CD4-positive, alpha-beta memory T cell (primary cell): Measurements from ENCODE around the gene CDKN1C. TPM values are rescaled to one million over a fixed set of nuclear protein-coding genes. Genes with fewer than 3 reads are reported as not detected.

Experiments used
- CTCF ChIA-PET: fragments of 350-600 bp; sonication (Branson Sonifier 250); formaldehyde crosslinking; loops from one replicate; lab custom pipeline; 2021; ENCODE audit warnings: inconsistent platforms; ENCODE audit not compliant: partially characterized antibody; lab: Charles Lee
- POLR2A ChIA-PET: fragments of 350-600 bp; sonication (Branson Sonifier 250); formaldehyde crosslinking; loops from one replicate; lab custom pipeline; 2021; ENCODE audit not compliant: partially characterized antibody; lab: Charles Lee
- DNase-seq, 5 donors: peaks; one replicate each; pipeline versions ENCODE4 v3.0.0 to v3.0.0-alpha.2; 2020 to 2022; ENCODE audit warnings: mixed read lengths in 1 of 5
- H3K27ac ChIP-seq: one replicate; pipeline ENCODE4 v1.7.0; 2013; ENCODE audit warnings: low read depth, low read length
- H3K27me3 ChIP-seq: 2 replicates; pipeline ENCODE4 v1.7.0; 2013; ENCODE audit warnings: mild to moderate bottlenecking, low read length, moderate library complexity; ENCODE audit not compliant: insufficient read depth
- H3K36me3 ChIP-seq: 2 replicates; pipeline ENCODE4 v1.7.0; 2013; ENCODE audit warnings: mild to moderate bottlenecking, low read length, moderate library complexity; ENCODE audit not compliant: insufficient read depth
- H3K4me1 ChIP-seq: 2 replicates; pipeline ENCODE4 v1.7.0; 2013; ENCODE audit warnings: mild to moderate bottlenecking, low read length, moderate library complexity; ENCODE audit not compliant: insufficient read depth
- H3K4me3 ChIP-seq, 2 donors: one replicate each; pipeline ENCODE4 v1.7.0; 2013; ENCODE audit warnings: low read length in 2 of 2, mild to moderate bottlenecking in 1 of 2
- H3K9me3 ChIP-seq, 2 donors: one replicate each; pipeline ENCODE4 v1.7.0; 2013; ENCODE audit warnings: low read length in 2 of 2, control low read depth in 1 of 2; ENCODE audit not compliant: control insufficient read depth in 1 of 2
- H3K27ac Mint-ChIP-seq, 7 donors: one replicate each; pipeline ENCODE4 v1.8.0; 2020 to 2021; ENCODE audit warnings: mixed read lengths in 7 of 7, mild to moderate bottlenecking in 6 of 7, inconsistent platforms in 3 of 7, moderate library complexity in 3 of 7
- H3K27me3 Mint-ChIP-seq, 2 donors: one replicate each; pipeline ENCODE4 v1.8.0; 2020 to 2021; ENCODE audit warnings: mixed read lengths in 2 of 2
- H3K36me3 Mint-ChIP-seq, 2 donors: one replicate each; pipeline ENCODE4 v1.8.0; 2020 to 2021; ENCODE audit warnings: mixed read lengths in 2 of 2, inconsistent platforms in 1 of 2, mild to moderate bottlenecking in 1 of 2
- H3K4me1 Mint-ChIP-seq, 4 donors: one replicate each; pipeline ENCODE4 v1.8.0; 2020 to 2021; ENCODE audit warnings: mixed read lengths in 4 of 4, mild to moderate bottlenecking in 1 of 4
- H3K4me3 Mint-ChIP-seq, 8 donors: one replicate each; pipeline ENCODE4 v1.8.0; 2020 to 2021; ENCODE audit warnings: mixed read lengths in 8 of 8, mild to moderate bottlenecking in 7 of 8, moderate library complexity in 6 of 8, inconsistent platforms in 3 of 8
- H3K9me3 Mint-ChIP-seq, 8 donors: one replicate each; pipeline ENCODE4 v1.8.0; 2020 to 2021; ENCODE audit warnings: mixed read lengths in 8 of 8, mild to moderate bottlenecking in 5 of 8, inconsistent platforms in 3 of 8, moderate library complexity in 1 of 8
- intact Hi-C: fragments of 100-400 bp; cut with micrococcal nuclease; formaldehyde crosslinking; loops from one replicate; pipeline ENCODE4 v1.15.1; 2023
- polyA plus RNA-seq, 2 donors: library from polyadenylated mRNA; unstranded; fragments of 300-500 nt; fragmentation: Illumina TruSeq; gene quantifications; one replicate each; pipeline ENCODE4 v1.2.3, GENCODE V29; 2021
- total RNA-seq, 2 experiments: library from RNA; stranded (reverse); gene quantifications; one replicate each; pipeline ENCODE4 v1.2.3, GENCODE V29; 2021

Gene CDKN1C
- total and polyA plus RNA-seq, 4 experiments from 2014 or later = 0.10 to 6.1 (median 2.8) TPM

- no peak for DNase-seq
- H3K9me3 ChIP-seq = no peaks in the 10 kb centered on the region
- intact Hi-C loops = no loop called here
- no peak overlapping the region for H3K4me3 ChIP-seq
- no peak overlapping the region for H3K27ac ChIP-seq
- ChIA-PET CTCF (interaction anchor here (1.5 kb wide), 1 partner anchor 11 kb away, joined by 3 read pairs; no protein-coding TSS in a partner anchor), POLR2A (no interaction called here)
- Mint-ChIP-seq H3K4me1 (peaks cover 0 to 6% (median 4%) of the 10 kb centered on the region in 4 donors), H3K9me3 (peaks cover 0 to 2% (median 0%) of the 10 kb centered on the region in 8 donors), H3K27me3 (peaks cover 24 to 32% of the 10 kb centered on the region in 2 donors), H3K36me3 (no peaks in the 10 kb centered on the region), H3K27ac (no peak overlapping the region), H3K4me3 (peak overlapping the region in 3 of 8 donors; percentile 28 to 52 (median 52))
- no peaks in the 10 kb centered on the region for H3K4me1 ChIP-seq
- no peaks in the 10 kb centered on the region for H3K36me3 ChIP-seq
- H3K27me3 ChIP-seq = peaks cover 4% of the 10 kb centered on the region
These were observed 17.0 kb downstream of the CDKN1C start for GRCh38 chr11:2868506-2869133.

- Histone ChIP-seq H3K27ac (no peak overlapping the region), H3K27me3 (peaks cover 9% of the 10 kb centered on the region), H3K4me1 (no peaks in the 10 kb centered on the region), H3K9me3 (no peaks in the 10 kb centered on the region), H3K4me3 (no peak overlapping the region), H3K36me3 (no peaks in the 10 kb centered on the region)
- Mint-ChIP-seq H3K4me1 (peaks cover 0 to 6% (median 4%) of the 10 kb centered on the region in 4 donors), H3K27ac (no peak overlapping the region), H3K4me3 (peak overlapping the region in 2 of 8 donors; percentile 31 to 36), H3K9me3 (peaks cover 0 to 2% (median 0%) of the 10 kb centered on the region in 8 donors), H3K36me3 (no peaks in the 10 kb centered on the region), H3K27me3 (peaks cover 26 to 36% of the 10 kb centered on the region in 2 donors)
- intact Hi-C loops = no loop called here
- CTCF ChIA-PET = interaction anchor here (1.5 kb wide), 1 partner anchor 12 kb away, joined by 3 read pairs; no protein-coding TSS in a partner anchor
- POLR2A ChIA-PET = no interaction called here
- no peak for DNase-seq
These were observed 17.7 kb downstream of the CDKN1C start for GRCh38 chr11:2867722-2868505.

- Mint-ChIP-seq H3K27ac (no peak overlapping the region), H3K4me3 (no peak overlapping the region), H3K9me3 (peaks cover 0 to 2% (median 0%) of the 10 kb centered on the region in 8 donors), H3K4me1 (peaks cover 0 to 6% (median 4%) of the 10 kb centered on the region in 4 donors), H3K36me3 (no peaks in the 10 kb centered on the region), H3K27me3 (peaks cover 26 to 36% of the 10 kb centered on the region in 2 donors)
- no peak overlapping the region for H3K27ac ChIP-seq
- intact Hi-C loops = no loop called here
- ChIA-PET POLR2A (no interaction called here), CTCF (no interaction called here)
- DNase-seq = no peak
- no peaks in the 10 kb centered on the region for H3K9me3 ChIP-seq
- no peaks in the 10 kb centered on the region for H3K36me3 ChIP-seq
- H3K4me3 ChIP-seq = no peak overlapping the region
- no peaks in the 10 kb centered on the region for H3K4me1 ChIP-seq
- peaks cover 9% of the 10 kb centered on the region for H3K27me3 ChIP-seq
These were observed 18.4 kb downstream of the CDKN1C start for GRCh38 chr11:2867142-2867541.

DNA sequence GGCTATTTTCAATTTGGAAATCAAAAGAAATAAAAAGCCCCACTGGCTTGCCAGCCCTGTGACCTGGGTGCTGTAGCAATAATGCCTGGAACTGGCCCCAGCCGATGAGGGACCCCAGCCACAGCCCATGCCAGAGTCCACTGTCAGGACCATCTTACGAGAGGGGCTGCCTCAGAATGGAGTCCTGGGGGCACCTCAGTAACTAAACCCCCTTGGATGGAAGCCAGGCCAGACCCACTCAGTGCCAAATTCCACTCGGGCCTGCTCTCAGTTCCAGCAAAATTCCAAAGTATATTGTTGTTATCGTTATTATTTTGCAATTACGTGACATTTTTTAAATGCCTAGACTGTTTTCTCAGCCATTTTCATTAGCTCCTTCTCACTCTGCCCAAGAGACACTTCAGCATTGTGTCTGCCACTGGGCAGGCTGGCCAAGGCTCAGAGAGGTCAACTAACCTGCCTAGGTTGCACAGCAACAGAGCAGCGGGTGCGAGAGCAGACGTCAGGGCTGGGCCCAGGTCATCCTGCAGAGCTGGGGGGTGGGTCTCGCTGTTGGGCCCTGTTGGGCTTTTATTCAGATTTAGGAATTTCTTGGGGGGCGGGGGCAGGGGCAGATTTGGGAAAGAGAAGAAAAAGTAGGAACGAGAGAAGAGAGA is 19.5 kb downstream of the CDKN1C start:
- DNase-seq = no peak
- Mint-ChIP-seq H3K27me3 (peaks cover 20 to 33% of the 10 kb centered on the region in 2 donors), H3K36me3 (no peaks in the 10 kb centered on the region), H3K4me1 (peaks cover 0 to 4% (median 1%) of the 10 kb centered on the region in 4 donors), H3K9me3 (peaks cover 0 to 2% (median 0%) of the 10 kb centered on the region in 8 donors), H3K4me3 (no peak overlapping the region), H3K27ac (no peak overlapping the region)
- intact Hi-C loops = no loop called here
- Histone ChIP-seq H3K27ac (no peak overlapping the region), H3K36me3 (no peaks in the 10 kb centered on the region), H3K4me3 (no peak overlapping the region), H3K27me3 (peaks cover 10% of the 10 kb centered on the region), H3K9me3 (no peaks in the 10 kb centered on the region), H3K4me1 (no peaks in the 10 kb centered on the region)
- ChIA-PET POLR2A (no interaction called here), CTCF (interaction anchor here (0.6 kb wide), 1 partner anchor 141 kb away, joined by 3 read pairs; no protein-coding TSS in a partner anchor)

- H3K4me1 Mint-ChIP-seq = peaks cover 0 to 4% (median 1%) of the 10 kb centered on the region in 4 donors
- POLR2A ChIA-PET = no interaction called here
- H3K36me3 Mint-ChIP-seq = no peaks in the 10 kb centered on the region
- intact Hi-C loops = no loop called here
- Histone ChIP-seq H3K27me3 (peaks cover 14% of the 10 kb centered on the region), H3K4me3 (no peak overlapping the region), H3K36me3 (no peaks in the 10 kb centered on the region), H3K27ac (no peak overlapping the region), H3K9me3 (no peaks in the 10 kb centered on the region), H3K4me1 (no peaks in the 10 kb centered on the region)
- H3K27me3 Mint-ChIP-seq = peaks cover 20 to 35% of the 10 kb centered on the region in 2 donors
- CTCF ChIA-PET = no interaction called here
- H3K9me3 Mint-ChIP-seq = peaks cover 0 to 3% (median 0%) of the 10 kb centered on the region in 8 donors
- no peak overlapping the region for H3K4me3 Mint-ChIP-seq
- DNase-seq = no peak
- H3K27ac Mint-ChIP-seq = no peak overlapping the region
These were observed 20.7 kb downstream of the CDKN1C start for GRCh38 chr11:2864901-2865300.

DNA sequence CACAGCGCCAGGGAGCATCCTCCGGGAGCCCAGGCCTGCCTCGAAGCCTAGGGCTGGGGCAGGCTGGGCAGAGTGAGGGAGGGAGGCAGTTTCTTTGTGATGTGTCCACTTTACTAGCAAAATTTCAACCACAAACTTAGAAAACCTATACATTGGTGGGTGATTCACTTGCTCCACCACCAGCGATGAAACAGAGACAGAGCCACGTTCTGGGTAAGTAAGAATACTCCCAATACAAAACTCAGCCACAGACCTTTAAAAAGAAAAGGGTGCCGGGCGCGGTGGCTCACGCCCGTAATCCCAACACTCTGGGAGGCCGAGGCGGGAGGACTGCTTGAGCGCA is 22.3 kb downstream of the CDKN1C start:
- ChIA-PET CTCF (no interaction called here), POLR2A (no interaction called here)
- Mint-ChIP-seq H3K27ac (no peak overlapping the region), H3K9me3 (peaks cover 0 to 3% (median 0%) of the 10 kb centered on the region in 8 donors), H3K4me1 (peaks cover 0 to 1% (median 0%) of the 10 kb centered on the region in 4 donors), H3K27me3 (peaks cover 15 to 29% of the 10 kb centered on the region in 2 donors), H3K36me3 (no peaks in the 10 kb centered on the region), H3K4me3 (no peak overlapping the region)
- Histone ChIP-seq H3K9me3 (no peaks in the 10 kb centered on the region), H3K27ac (no peak overlapping the region), H3K27me3 (peaks cover 12% of the 10 kb centered on the region), H3K36me3 (no peaks in the 10 kb centered on the region), H3K4me1 (no peaks in the 10 kb centered on the region), H3K4me3 (no peak overlapping the region)
- intact Hi-C loops = no loop called here
- no peak for DNase-seq
